H1 (cell line): ENCODE data around the gene MPIG6B. TPM values are rescaled to one million over a fixed set of nuclear protein-coding genes. Genes with fewer than 3 reads are reported as not detected.

ENCODE experiments used
- CTCF ChIA-PET: fragments of 300-600 bp; sonication (Branson Sonifier 250); formaldehyde crosslinking; loops from one replicate; lab custom pipeline; 2021; ENCODE audit not compliant: partially characterized antibody; lab: Charles Lee
- POLR2A ChIA-PET: fragments of 300-600 bp; sonication (Branson Sonifier 250); formaldehyde crosslinking; loops from one replicate; lab custom pipeline; 2021; ENCODE audit warnings: inconsistent platforms; ENCODE audit not compliant: partially characterized antibody; lab: Charles Lee
- DNase-seq, 2 experiments: peaks; one replicate each; pipeline versions ENCODE4 v3.0.0 to v3.0.0-alpha.2; 2010 to 2022; ENCODE audit warnings: low spot score in 2 of 2, low read depth in 1 of 2, mixed read lengths in 1 of 2
- FAIRE-seq: peaks from 2 replicates; lab custom pipeline; 2011; peaks lifted over from hg19 to GRCh38; lab: Jason Lieb, UNC
- H2AFZ ChIP-seq: 2 replicates; pipeline ENCODE4 v1.8.1; 2012; ENCODE audit warnings: low read length, inconsistent platforms
- H2AK5ac ChIP-seq: 2 replicates; pipeline ENCODE4 v1.6.1; 2013; ENCODE audit warnings: low read depth, low read length
- H2BK120ac ChIP-seq: replicated peaks from 2 replicates; pipeline ENCODE3; 2013; ENCODE audit warnings: low read depth, low read length, inconsistent platforms
- H2BK12ac ChIP-seq: 2 replicates; pipeline ENCODE4 v1.6.1; 2013; ENCODE audit warnings: low read depth, low read length
- H2BK15ac ChIP-seq: 2 replicates; pipeline ENCODE4 v1.6.1; 2013; ENCODE audit warnings: low read length
- H2BK20ac ChIP-seq: 2 replicates; pipeline ENCODE4 v1.6.1; 2013; ENCODE audit warnings: low read length
- H2BK5ac ChIP-seq: 2 replicates; pipeline ENCODE4 v1.6.1; 2013; ENCODE audit warnings: low read depth, low read length
- H3K14ac ChIP-seq: 2 replicates; pipeline ENCODE4 v1.6.1; 2013; ENCODE audit warnings: inconsistent platforms; ENCODE audit not compliant: insufficient read length
- H3K18ac ChIP-seq: 2 replicates; pipeline ENCODE4 v1.6.1; 2013; ENCODE audit warnings: low read length; ENCODE audit errors: extremely low read depth
- H3K23ac ChIP-seq: 2 replicates; pipeline ENCODE4 v1.6.1; 2013; ENCODE audit warnings: inconsistent platforms; ENCODE audit not compliant: insufficient read length
- H3K23me2 ChIP-seq: 2 replicates; pipeline ENCODE4 v1.6.1; 2013; ENCODE audit warnings: low read depth, low read length
- H3K27ac ChIP-seq: 2 replicates; pipeline ENCODE4 v1.6.1; 2011; ENCODE audit warnings: low read depth, low read length, inconsistent platforms
- H3K27me3 ChIP-seq, 4 experiments: replicated peaks in 1 of 4; 1 replicate in 1 of 4; 2 replicates in 3 of 4; pipeline versions ENCODE4 v1.6.1 to v1.8.1; 2011 to 2013; ENCODE audit warnings: low read length in 3 of 4, mild to moderate bottlenecking in 3 of 4, inconsistent platforms in 2 of 4, mixed read lengths in 2 of 4, moderate library complexity in 1 of 4; ENCODE audit not compliant: control insufficient read depth in 3 of 4, insufficient read depth in 3 of 4; ENCODE audit errors: extremely low read depth in 1 of 4
- H3K36me3 ChIP-seq, 4 experiments: 2 replicates each; pipeline versions ENCODE4 v1.6.1 to v1.8.1; 2011 to 2013; ENCODE audit warnings: mild to moderate bottlenecking in 4 of 4, low read length in 3 of 4, moderate library complexity in 2 of 4, control low read depth in 1 of 4, inconsistent platforms in 1 of 4; ENCODE audit not compliant: insufficient read depth in 4 of 4, control insufficient read depth in 2 of 4
- H3K4ac ChIP-seq: replicated peaks from 2 replicates; pipeline ENCODE3; 2013; ENCODE audit warnings: low read length, low read depth, mixed read lengths, inconsistent platforms; ENCODE audit not compliant: insufficient read length
- H3K4me1 ChIP-seq, 4 experiments: replicated peaks in 1 of 4; 1 replicate in 1 of 4; 2 replicates in 3 of 4; pipeline versions ENCODE4 v1.6.1 to v1.8.1; 2011 to 2013; ENCODE audit warnings: low read length in 3 of 4, inconsistent platforms in 2 of 4, mixed read lengths in 1 of 4; ENCODE audit not compliant: insufficient read depth in 4 of 4, control insufficient read depth in 3 of 4
- H3K4me2 ChIP-seq, 2 experiments: 2 replicates each; pipeline versions ENCODE4 v1.6.1 to v1.8.1; 2011 to 2013; ENCODE audit warnings: low read depth in 2 of 2, low read length in 2 of 2, control low read depth in 1 of 2, inconsistent platforms in 1 of 2, mild to moderate bottlenecking in 1 of 2; ENCODE audit not compliant: insufficient read depth in 1 of 2
- H3K4me3 ChIP-seq, 4 experiments: fragments of 200-600, 300-600 bp in 1 of 4; sonication (generic), shearing (Covaris generic), sonication (Bioruptor Twin) in 1 of 4; 2 replicates each; pipeline versions ENCODE4 v1.5.1 to v1.8.1; 2011 to 2016; ENCODE audit warnings: low read length in 4 of 4, low read depth in 3 of 4, control low read depth in 2 of 4, inconsistent platforms in 2 of 4, mild to moderate bottlenecking in 2 of 4, mixed read lengths in 1 of 4, moderate library complexity in 1 of 4; ENCODE audit not compliant: insufficient read depth in 2 of 4; ENCODE audit errors: extremely low read depth in 1 of 4
- H3K56ac ChIP-seq: replicated peaks from 2 replicates; pipeline ENCODE3; 2013; ENCODE audit warnings: low read depth, mild to moderate bottlenecking, mixed read lengths, low read length, inconsistent platforms; ENCODE audit not compliant: insufficient read length
- H3K79me1 ChIP-seq: 2 replicates; pipeline ENCODE4 v1.6.1; 2013; ENCODE audit warnings: low read depth, low read length, control low read depth
- H3K79me2 ChIP-seq, 2 experiments: 2 replicates each; pipeline versions ENCODE4 v1.6.1 to v1.8.1; 2012 to 2013; ENCODE audit warnings: low read length in 2 of 2, mild to moderate bottlenecking in 2 of 2, inconsistent platforms in 1 of 2; ENCODE audit not compliant: insufficient read depth in 2 of 2, control insufficient read depth in 1 of 2
- H3K9ac ChIP-seq, 4 experiments: replicated peaks in 1 of 4; 1 replicate in 1 of 4; 2 replicates in 3 of 4; pipeline versions ENCODE4 v1.6.1 to v1.8.1; 2011 to 2013; ENCODE audit warnings: low read depth in 3 of 4, low read length in 3 of 4, control low read depth in 2 of 4, mild to moderate bottlenecking in 2 of 4, moderate library complexity in 2 of 4, inconsistent platforms in 1 of 4; ENCODE audit errors: extremely low read depth in 1 of 4
- H3K9me3 ChIP-seq, 2 experiments: 2 replicates each; pipeline versions ENCODE4 v1.6.1 to v1.8.1; 2012 to 2013; ENCODE audit warnings: mild to moderate bottlenecking in 2 of 2, moderate library complexity in 2 of 2, control low read depth in 1 of 2, inconsistent platforms in 1 of 2, low read depth in 1 of 2, low read length in 1 of 2, mixed read lengths in 1 of 2; ENCODE audit not compliant: insufficient read depth in 2 of 2
- H4K20me1 ChIP-seq, 2 experiments: replicated peaks in 1 of 2; 2 replicates each; pipeline versions ENCODE3 to v1.8.1; 2011 to 2013; ENCODE audit warnings: inconsistent platforms in 2 of 2, low read length in 2 of 2, mild to moderate bottlenecking in 1 of 2; ENCODE audit not compliant: insufficient read depth in 2 of 2, control insufficient read depth in 1 of 2
- H4K5ac ChIP-seq: 2 replicates; pipeline ENCODE4 v1.6.1; 2013; ENCODE audit warnings: low read length, low read depth, mixed read lengths, inconsistent platforms; ENCODE audit not compliant: insufficient read length
- H4K8ac ChIP-seq: 2 replicates; pipeline ENCODE4 v1.8.0; 2013; ENCODE audit warnings: mild to moderate bottlenecking, moderate library complexity, low read length, inconsistent platforms; ENCODE audit not compliant: insufficient read depth; ENCODE audit errors: extremely low read depth
- H4K91ac ChIP-seq: replicated peaks from 2 replicates; pipeline ENCODE3; 2013; ENCODE audit warnings: low read length, mixed read lengths, inconsistent platforms; ENCODE audit not compliant: insufficient read length
- CHD1 ChIP-seq: IDR thresholded peaks from 2 replicates; pipeline ENCODE4 v1.6.1; 2012; ENCODE audit warnings: low read depth, low read length, improper control_type of control experiment
- CREB1 ChIP-seq: IDR thresholded peaks from 2 replicates; pipeline ENCODE4 v1.6.1; 2012; ENCODE audit warnings: inconsistent platforms
- CTBP2 ChIP-seq: IDR thresholded peaks from 2 replicates; pipeline ENCODE4 v1.7.0; 2011; ENCODE audit warnings: borderline replicate concordance, mild to moderate bottlenecking, moderate library complexity, mixed read lengths, low read length; ENCODE audit not compliant: insufficient read depth, insufficient read length
- EGR1 ChIP-seq: IDR thresholded peaks from 2 replicates; pipeline ENCODE4 v1.6.1; 2011; ENCODE audit warnings: low read depth, low read length, borderline replicate concordance
- EZH2 ChIP-seq: fragments of 200-600 bp; sonication (generic); IDR thresholded peaks from 2 replicates; pipeline ENCODE4 v1.7.1; 2012; ENCODE audit warnings: low read depth, mild to moderate bottlenecking, moderate library complexity, low read length, inconsistent platforms; ENCODE audit not compliant: severe bottlenecking
- HDAC2 ChIP-seq, 2 experiments: fragments of 300-600 bp in 1 of 2; sonication (generic) in 1 of 2; IDR thresholded peaks; 2 replicates each; pipeline ENCODE4 v1.6.1; 2011 to 2012; ENCODE audit warnings: low read depth in 2 of 2, low read length in 2 of 2, mild to moderate bottlenecking in 2 of 2, moderate library complexity in 2 of 2, borderline replicate concordance in 1 of 2, inconsistent platforms in 1 of 2
- POLR2AphosphoS5 ChIP-seq: IDR thresholded peaks from 2 replicates; pipeline ENCODE4 v1.6.1; 2011; ENCODE audit warnings: low read depth, low read length
- SIRT6 ChIP-seq: IDR thresholded peaks from one replicate; pipeline ENCODE4 v1.7.1; 2012; ENCODE audit warnings: low read length, inconsistent platforms
- SUZ12 ChIP-seq: fragments of 200-600 bp; sonication (generic); IDR thresholded peaks from 2 replicates; pipeline ENCODE4 v1.6.1; 2012; ENCODE audit warnings: mild to moderate bottlenecking, inconsistent platforms, low read length, moderate library complexity, mixed read lengths
- TCF12 ChIP-seq: IDR thresholded peaks from 2 replicates; pipeline ENCODE4 v1.6.1; 2011; ENCODE audit warnings: low read depth, mild to moderate bottlenecking, low read length
- WGBS, 2 experiments: shearing (Covaris generic) in 1 of 2; methylation state at CpG; one replicate each; pipeline versions ENCODE4 v1.1.6 to v1.1.7; 2013 to 2015; ENCODE audit warnings: low lambda C conversion rate in 2 of 2, mixed read lengths in 2 of 2, inconsistent platforms in 1 of 2, low coverage in 1 of 2, missing lambda C conversion rate in 1 of 2; ENCODE audit not compliant: insufficient replicate concordance in 2 of 2, insufficient coverage in 1 of 2, insufficient read length in 1 of 2; ENCODE audit errors: extremely low coverage in 1 of 2, missing lambda C conversion rate in 1 of 2; 5-methylcytosine and 5-hydroxymethylcytosine counted together
- polyA plus RNA-seq, 7 experiments: library from polyadenylated mRNA; depleted of rRNA in 3 of 7; stranded (reverse) in 5 of 7; unstranded in 2 of 7; fragments of >200 nt in 5 of 7; fragments of 200-250 nt in 2 of 7; gene quantifications; 1 replicate in 5 of 7; 2 replicates in 1 of 7; 4 replicates in 1 of 7; pipeline versions ENCODE4 v1.2.1 to v1.2.3, GENCODE V29; 2011 to 2013; ENCODE audit warnings: missing spikeins in 2 of 7, mixed read lengths in 2 of 7
- total RNA-seq: library from RNA; stranded (reverse); fragmentation: NEBNext Ultra II Directional; extraction: Animal tissue kit (Norgen Biotek cat#: 25700); gene quantifications from 2 replicates; pipeline ENCODE4 v1.2.1, GENCODE V29; 2021

Gene MPIG6B
- total and polyA plus RNA-seq, 2 of the 8 experiments (the other 6 are each of a cell fraction or from before 2014, with no cell fraction given) = 0.18 TPM; not detected in 1

DNA sequence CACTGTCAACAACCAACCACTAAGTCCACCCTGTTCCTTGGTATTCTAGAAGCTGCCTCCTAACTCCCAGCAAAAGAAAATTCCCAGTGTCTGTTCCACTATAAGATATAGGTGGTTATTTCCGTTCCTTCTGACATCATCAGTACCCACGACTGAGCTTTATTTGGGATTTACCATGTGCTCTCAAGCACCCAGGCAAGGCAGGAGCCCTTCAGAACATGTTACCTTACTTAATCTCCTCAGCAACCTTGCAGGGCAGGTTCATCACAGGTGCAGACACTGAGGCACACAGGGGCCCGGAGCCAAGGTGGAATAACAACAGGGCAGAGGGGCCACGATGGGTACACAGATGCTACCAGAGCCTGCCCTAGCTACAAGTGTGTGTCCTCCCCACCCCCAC lies 30.8 kb upstream of the MPIG6B start:
- Histone ChIP-seq H3K23me2 (no peaks in the 10 kb centered on the region), H2BK15ac (no peak overlapping the region), H3K27ac (no peak overlapping the region), H3K9ac (no peak overlapping the region), H3K4me1 (peaks cover 0 to 1% (median 0%) of the 10 kb centered on the region in 4 experiments; a peak in 2 of 7 replicates), H4K20me1 (no peaks in the 10 kb centered on the region), H4K91ac (no peak overlapping the region), H3K79me1 (no peaks in the 10 kb centered on the region), H3K9me3 (no peaks in the 10 kb centered on the region), H3K23ac (no peak overlapping the region), H4K5ac (no peak overlapping the region), H3K4me2 (no peak overlapping the region), H3K18ac (no peak overlapping the region), H2AK5ac (no peak overlapping the region), H3K4ac (no peak overlapping the region), H2BK5ac (no peak overlapping the region), H2BK12ac (no peak overlapping the region), H4K8ac (no peak overlapping the region), H2AFZ (no peak overlapping the region), H2BK120ac (no peak overlapping the region), H3K56ac (no peak overlapping the region), H3K4me3 (no peak overlapping the region), H3K27me3 (no peaks in the 10 kb centered on the region), H3K14ac (no peak overlapping the region), H3K36me3 (peaks cover 7 to 24% (median 17%) of the 10 kb centered on the region in 4 experiments; a peak in 5 of 8 replicates), H2BK20ac (no peak overlapping the region), H3K79me2 (no peaks in the 10 kb centered on the region)
- TF ChIP-seq HDAC2 (IDR thresholded peaks at IDR 0.05; ENCODE audit: borderline replicate concordance in 1 of 2, low read depth in 2 of 2, low read length in 2 of 2) = no peak
- TF ChIP-seq SUZ12 = no peak
- TF ChIP-seq SIRT6 = no peak
- TF ChIP-seq CHD1 = no peak
- no peak for TF ChIP-seq POLR2AphosphoS5
- no peak for TF ChIP-seq EGR1
- TF ChIP-seq TCF12 = no peak
- TF ChIP-seq EZH2 = no peak
- TF ChIP-seq CREB1 = no peak
- no peak for TF ChIP-seq CTBP2
- DNase-seq = no peak
- ChIA-PET POLR2A (interaction anchor here (0.9 to 6.6 kb wide), 9 partner anchors 9 to 205 kb away, joined by 3 to 33 read pairs (median 3); partner anchors contain the start of genes ATP6V1G2, BAG6, EHMT2 and HSPA1B), CTCF (interaction anchor here (0.6 to 5.8 kb wide), 8 partner anchors 11 to 103 kb away, joined by 3 to 26 read pairs (median 3); partner anchors contain the start of genes GPANK1, LY6G5B, LY6G5C and VARS1)
- no peak for FAIRE-seq
- 85% methylated on average over 4 of the region's 4 CpGs; no CpG with 5 or more reads in 1 of the 2 experiments for WGBS, 2 experiments
